CD4-positive, alpha-beta T cell treated with Interferon gamma for 1 hour (primary cell): ENCODE results near the gene GPR15LG.
"Not testable (repeated sequence)": the region's sequence is repeated elsewhere in the genome, so short reads cannot be mapped to it uniquely, and the experiment has no call there.

ENCODE experiments used
- DNase-seq: peaks from one replicate; pipeline ENCODE4 v3.0.0-alpha.2; 2020

GPR15LG gene

DNA sequence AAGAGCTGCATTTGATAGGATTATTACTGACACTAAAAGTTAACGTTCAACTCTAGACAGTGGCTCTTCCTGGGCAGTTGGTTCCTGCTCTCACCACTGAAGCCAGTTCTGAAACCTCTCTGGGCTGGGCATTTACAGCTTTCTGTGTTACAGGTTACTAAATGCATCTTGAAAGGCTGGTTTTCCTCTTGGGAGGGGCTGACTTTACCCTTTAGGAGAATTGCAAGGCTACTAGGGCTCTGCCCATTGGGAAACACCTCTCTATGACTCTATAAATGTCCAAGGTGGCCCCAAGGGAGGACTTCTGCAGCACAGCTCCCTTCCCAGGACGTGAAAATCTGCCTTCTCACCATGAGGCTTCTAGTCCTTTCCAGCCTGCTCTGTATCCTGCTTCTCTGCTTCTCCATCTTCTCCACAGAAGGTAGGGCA is at the start of gene GPR15LG:
Gene GPR15LG, plus strand, starts transcription at position 301 of the 429 bp plus-strand sequence. Its CDS starts 51 bp downstream, at position 352.
- no peak for DNase-seq

DNA sequence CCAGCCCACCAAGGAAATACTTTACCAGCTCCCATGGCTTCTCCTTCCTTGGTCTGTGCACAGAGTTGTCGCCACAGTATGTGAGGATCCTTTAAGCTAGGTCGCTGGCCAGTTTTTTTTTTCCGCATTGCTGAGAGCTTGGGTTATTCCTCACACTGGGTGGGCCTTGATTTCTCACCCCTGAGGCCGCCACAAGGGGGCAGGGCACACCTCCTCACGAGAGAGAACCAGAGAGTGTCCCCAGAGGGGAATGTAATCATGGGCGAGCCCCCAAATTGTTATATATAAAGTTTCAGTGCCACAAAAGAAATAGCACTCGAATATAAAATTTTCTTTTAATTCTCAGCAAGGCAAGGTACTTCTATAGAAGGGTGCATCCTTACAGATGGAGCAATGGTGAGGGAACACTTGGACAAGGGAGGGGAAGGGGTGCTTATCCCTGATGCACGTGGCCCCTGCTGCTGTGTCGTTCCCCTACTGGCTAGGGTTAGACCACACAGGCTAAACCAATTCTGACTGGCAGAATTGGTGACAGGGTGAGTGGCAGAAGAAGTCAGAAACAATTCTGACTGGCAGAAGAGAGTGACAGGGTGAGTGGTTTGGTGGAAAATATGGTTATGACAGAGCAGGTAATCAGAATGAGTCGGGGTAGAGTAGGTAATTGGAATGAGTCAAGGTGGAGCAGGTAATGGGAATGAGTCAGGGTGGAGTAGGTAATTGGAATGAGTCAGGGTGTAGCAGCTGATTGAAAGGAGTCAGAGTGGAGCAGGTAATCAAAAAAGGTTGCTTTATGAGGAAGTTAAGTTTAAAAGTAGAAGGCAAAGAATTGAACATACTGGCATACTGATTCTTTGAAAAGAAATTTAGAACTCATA is 47.5 kb upstream of the GPR15LG start:
- not testable (repeated sequence) for DNase-seq

DNA sequence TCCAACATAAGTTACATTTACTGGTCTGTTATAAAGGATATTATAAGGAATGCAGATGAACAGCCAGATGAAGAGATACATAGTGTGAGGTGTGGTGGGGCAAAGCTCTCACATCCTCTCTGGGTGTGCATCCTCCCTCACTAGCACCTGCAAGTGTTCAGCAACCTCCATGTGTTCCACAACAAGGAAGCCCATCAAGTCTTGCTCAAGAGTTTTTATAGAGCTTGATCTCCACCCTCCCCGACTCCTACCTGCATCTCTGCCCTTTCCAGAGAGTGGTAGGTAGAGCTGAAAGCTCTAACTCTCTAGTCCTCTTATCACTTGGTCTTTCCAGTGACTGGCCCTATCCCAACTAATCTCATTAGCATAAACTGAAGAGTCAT is 46.8 kb upstream of the GPR15LG start:
- no peak for DNase-seq

DNA sequence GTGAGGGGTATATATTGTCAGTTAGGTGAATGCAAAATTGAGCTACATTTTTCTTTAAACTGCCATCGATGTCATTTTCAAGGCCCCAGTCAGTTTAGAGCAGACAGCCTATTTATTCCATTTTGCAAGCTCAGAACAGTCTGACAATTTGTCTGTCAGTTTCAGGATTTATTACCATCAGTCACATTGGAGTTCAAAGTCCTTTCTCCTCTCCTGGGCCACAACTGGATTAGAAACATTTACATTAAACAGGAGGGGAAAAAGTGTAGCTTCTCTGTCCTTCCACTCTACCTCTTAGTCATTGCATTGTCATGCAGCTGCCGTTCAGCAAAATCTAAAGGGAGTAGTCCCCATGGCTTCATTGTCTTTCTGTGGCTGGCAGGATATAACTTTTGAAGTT is 37.8 kb upstream of the GPR15LG start:
- DNase-seq, result no peak

DNA sequence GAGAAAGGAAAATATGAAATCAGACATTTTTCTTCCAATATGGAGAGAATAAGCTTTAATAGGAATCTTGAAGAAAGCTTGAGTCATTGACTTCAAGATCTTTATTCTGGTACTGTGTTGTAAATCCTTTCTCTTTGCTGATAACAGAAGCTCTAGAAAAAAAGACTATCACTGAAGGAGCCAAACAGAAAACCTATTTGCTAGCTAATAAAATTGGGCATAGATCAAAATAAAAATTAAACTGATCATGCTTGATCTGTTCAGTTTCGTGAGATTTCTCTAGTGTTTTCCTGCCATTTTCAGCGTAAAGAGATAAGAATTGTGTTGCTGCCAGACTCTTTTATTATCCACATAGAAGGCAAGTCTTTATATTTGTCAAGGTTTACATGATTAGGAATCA is 35.8 kb upstream of the GPR15LG start:
- DNase-seq, result no peak

DNA sequence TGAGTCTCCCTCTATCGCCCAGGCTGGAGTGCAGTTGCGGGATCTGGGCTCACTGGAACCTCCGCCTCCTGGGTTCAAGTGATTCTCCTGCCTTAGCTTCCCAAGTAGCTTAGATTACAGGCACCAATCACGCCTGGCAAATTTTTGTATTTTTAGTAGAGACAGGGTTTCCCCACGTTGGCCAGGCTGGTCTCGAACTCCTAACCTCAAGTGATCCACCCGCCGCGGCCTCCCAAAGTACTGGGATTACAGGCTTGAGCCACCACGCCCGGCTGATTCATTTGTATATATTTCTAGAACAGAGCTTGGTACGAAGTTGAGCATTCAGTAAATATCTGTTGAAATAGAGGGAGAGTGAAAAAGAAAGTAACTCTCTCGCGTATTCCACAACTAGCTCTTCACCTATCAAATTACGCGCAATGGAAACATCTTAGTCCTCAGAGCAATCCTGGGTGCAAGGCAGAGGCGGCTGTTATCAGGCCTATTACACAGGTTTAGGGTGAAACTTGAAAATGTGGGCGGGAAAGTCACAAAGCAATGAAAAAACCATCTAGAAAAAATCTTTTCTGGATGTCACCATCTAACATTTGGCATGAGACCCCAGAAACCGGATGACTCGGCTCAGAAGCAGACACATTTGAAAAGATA is 35.0 kb upstream of the GPR15LG start:
- peak; percentile 21 for DNase-seq

DNA sequence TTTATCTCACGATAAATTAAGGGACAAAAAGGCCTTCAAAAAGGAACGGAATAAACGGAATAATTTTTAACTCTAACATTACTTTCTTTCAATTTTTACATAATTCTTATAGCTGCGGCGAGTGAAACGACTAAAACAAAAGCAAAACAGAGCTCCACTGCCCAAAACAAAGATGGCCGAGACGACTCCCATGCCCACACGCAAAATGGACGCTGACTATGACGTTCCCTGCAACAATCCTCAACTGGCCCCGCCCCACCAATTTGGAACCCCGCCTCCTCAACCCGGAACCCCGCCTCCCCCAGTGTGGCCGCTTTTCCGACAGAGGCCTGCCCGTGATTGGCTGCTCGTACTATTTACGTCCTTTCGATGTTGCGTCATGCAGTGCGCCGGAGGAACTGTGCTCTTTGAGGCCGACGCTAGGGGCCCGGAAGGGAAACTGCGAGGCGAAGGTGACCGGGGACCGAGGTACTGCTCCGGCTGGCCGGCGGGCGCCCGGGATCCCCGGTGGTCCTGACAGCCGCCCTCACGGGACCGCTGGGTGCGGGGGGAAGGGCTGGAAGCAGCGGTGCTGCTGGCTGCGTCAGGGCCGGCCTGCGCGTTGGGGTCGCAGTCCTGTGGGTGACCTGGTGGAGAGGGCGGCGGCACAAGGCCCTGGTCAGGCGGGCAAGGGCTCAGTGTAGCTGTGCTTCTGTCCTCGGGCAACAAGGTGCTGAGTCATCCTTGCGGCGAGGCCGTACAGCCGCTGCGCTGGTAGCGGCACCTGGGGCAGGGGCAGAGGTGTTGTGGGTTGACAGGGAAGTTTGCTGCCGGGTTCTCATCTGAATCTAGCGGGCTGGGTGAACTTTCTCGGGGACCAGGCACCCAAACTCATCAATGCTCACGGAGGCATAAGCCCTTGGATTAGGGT is 34.2 kb upstream of the GPR15LG start, which contains the start of gene GHITM:
Gene GHITM, plus strand, starts transcription at position 384 of the 910 bp plus-strand sequence. CDS start 1,992 bp downstream, outside the sequence.
- peak; percentile 99 for DNase-seq

DNA sequence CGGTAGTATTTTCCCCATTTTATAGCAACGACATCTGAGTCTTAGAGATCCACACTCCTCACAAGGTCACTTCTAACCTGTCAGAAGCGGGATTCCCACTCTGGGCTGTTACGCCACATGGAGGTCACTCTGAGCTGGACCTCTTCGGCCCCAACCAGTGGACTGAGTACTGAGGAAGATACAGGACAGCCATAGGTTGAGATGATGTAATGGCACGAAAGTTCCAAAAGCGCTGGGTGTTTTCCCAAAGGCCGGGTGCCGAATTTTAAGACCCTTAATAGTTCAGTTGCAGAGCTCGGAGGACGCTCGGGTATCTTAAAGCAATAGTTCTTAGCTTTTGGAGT is 33.6 kb upstream of the GPR15LG start:
- peak; percentile 12 for DNase-seq

DNA sequence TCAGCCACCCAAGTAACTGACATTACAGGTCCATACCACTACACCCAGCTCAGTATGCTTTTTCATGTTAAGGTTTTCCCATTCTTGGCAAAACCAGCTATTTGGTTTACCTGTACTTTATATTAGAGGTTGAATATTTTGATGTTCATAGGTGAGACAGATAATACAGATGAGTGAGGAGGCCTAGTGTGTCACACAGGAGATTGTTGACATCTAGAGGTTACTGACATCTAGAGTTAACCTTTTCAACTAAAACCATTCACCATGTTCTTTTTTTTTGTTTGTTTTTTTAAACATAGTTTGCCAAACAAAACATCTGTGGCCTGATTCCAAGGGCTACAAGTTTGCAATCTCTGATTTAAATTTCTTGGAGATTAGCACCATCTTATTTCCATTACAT is 26.3 kb upstream of the GPR15LG start:
- no peak for DNase-seq

DNA sequence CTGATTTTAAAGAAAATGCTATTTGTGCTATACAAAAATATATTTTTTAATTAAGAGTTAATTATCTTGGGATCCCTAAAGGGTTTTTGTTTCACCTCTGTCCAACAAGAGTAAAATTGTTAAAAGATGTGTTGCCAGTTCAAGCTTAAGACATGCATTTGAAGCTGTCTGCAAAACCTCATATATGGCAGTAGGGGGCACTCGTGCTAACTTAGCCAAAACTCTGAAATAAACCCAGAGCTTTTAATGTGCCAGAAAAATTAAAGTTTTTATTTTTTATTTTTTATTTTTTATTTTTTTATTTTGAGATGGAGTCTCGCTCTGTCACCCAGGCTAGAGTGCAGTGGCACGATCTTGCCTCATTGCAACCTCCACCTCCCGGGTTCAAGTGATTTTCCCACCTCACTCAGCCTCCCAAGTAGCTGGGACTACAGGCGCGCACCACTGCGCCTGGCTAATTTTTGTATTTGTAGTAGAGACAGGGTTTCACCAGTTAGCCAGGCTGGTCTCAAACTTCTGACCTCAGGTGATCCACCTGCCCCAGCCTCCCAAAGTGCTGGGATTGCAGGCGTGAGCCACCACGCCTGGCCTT is 25.5 kb upstream of the GPR15LG start:
- not testable (repeated sequence) for DNase-seq

DNA sequence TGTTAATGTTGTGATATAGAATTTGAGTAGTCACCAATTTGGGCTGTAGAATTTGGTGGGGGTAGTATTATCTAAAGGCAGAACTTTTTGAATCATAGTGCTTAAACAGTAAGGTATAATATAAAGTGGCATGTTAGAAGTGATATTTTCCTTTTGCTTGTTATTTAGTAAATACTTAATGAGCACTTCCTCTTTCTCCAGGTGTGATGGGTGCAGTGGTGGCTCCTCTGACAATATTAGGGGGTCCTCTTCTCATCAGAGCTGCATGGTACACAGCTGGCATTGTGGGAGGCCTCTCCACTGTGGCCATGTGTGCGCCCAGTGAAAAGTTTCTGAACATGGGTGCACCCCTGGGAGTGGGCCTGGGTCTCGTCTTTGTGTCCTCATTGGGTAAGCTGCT is 23.7 kb upstream of the GPR15LG start:
- no peak for DNase-seq

DNA sequence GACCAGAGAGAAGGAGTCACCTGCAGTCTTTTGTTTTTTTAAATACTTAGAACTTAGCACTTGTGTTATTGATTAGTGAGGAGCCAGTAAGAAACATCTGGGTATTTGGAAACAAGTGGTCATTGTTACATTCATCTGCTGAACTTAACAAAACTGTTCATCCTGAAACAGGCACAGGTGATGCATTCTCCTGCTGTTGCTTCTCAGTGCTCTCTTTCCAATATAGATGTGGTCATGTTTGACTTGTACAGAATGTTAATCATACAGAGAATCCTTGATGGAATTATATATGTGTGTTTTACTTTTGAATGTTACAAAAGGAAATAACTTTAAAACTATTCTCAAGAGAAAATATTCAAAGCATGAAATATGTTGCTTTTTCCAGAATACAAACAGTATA is 20.8 kb upstream of the GPR15LG start:
- no peak for DNase-seq

DNA sequence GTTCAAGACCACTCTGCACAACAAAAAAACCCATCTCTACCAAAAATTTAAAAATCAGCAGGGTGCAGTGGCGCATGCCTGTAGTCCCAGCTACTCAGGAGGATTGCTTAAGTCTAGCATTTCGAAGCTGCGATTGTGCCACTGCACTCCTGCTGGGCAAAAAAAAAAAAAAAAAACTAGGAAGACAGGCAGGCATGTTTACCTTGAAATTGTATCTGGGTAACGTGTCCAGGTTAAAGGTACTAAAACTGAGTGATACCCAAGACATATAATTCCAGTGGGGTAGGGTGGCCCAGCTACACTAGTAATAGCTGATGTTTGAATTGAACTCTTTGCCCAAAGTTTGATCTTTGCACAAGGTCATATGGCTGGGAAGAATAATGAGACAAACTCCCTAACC is 18.1 kb upstream of the GPR15LG start:
- no peak for DNase-seq

DNA sequence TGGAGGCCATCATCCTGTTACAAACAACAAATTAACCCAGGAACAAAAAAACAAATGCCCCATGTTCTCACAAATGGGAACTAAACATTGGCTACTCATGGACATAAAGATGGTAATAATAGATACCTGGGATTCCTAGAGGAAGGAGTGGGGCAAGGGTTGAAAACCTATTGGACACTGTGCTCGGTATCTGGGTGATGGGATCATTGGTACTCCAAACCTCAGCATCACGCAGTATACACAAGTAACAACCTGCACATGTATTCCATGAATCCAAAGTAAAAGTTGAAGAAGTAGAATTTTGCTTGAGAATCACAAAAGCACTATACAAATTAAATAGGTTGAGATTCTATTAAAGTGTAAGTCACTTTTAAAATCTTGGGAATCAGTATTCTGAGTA is 17.6 kb upstream of the GPR15LG start:
- DNase-seq, result no peak

DNA sequence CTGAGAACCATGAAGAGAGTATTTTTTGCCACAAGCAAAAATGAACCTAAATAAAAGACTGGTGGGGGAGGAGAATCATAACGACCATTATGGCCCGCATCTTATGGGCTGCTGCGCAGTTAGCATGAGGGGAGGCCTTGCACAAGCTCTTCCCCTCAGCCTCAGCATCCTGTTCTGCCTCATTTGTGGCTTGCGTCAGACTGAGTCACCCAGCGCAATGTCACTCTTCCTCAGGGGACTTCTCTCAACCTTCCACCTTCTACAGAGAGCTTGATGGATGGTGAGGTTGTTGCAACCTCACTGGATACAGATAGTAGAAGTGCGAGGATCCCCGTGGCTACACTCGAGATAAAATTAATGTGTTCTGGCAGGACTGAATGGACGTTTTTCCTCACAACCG is 16.8 kb upstream of the GPR15LG start:
- peak; percentile 72 for DNase-seq

DNA sequence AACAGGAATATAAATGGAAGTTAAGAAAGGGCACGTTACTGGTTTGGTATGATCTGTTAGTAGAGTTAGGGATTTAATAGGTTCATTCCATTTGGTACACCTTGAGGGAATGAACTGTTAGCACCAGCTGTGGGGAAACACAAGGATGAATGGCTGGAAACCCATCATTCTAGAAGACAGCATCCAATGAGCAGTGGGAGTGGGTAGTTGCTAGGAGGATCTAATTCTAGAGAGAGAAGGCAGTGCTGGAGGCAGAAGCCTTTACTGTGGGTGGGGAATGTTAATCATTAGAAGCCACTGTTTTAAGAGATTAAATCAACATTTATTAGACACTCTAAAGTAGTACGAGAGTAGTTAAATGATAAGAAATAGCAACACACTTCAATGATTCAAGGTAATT is 15.5 kb upstream of the GPR15LG start:
- no peak for DNase-seq

DNA sequence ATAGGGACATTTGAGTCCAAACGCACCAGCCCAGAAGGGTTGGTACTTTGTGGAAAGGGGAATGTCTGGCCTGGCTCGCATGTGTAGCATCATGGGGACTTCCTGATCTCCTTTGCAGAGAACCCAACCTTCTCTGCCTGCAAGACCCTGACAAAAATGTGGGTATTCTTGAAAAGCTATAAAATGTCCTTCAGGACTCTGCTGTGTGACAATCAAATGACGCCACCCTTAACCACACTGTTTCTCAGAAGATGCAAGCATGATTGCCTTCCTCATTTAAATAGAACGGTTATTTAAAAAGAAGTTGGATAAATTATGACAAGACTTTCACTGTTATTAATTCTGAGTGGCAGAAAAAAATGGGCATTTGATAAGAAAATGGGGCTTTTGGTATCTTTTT is 15.1 kb upstream of the GPR15LG start:
- DNase-seq, result no peak

DNA sequence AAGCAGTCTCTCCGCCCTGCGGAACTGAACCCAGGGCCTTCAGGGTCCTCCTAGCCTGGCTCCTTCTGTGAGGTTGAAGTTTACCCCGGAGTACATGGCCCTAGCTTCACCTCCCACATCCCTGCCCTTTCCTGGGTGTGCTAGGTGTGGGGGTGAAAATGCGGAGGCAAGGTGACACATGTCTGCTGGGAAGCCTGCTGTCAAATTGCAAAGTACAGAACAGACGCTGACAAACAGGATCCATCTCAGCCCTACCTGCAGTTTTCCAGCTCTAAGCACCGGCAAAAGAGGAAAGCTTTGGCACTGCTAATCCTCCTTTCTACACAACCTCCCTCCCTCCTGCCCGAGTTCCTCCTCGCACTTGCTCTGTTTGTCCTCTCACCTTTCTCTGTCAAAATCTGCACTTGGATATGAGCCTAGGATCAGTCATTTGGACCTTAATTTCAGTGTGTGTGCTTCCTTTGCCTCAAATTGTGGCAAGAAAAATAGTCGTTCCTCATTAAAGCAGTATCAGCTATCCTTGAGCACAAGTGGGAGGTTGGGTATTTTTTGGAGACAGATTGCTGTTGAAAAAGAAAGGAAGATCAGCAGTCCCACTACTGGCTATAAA is 14.4 kb upstream of the GPR15LG start:
- DNase-seq, result no peak

DNA sequence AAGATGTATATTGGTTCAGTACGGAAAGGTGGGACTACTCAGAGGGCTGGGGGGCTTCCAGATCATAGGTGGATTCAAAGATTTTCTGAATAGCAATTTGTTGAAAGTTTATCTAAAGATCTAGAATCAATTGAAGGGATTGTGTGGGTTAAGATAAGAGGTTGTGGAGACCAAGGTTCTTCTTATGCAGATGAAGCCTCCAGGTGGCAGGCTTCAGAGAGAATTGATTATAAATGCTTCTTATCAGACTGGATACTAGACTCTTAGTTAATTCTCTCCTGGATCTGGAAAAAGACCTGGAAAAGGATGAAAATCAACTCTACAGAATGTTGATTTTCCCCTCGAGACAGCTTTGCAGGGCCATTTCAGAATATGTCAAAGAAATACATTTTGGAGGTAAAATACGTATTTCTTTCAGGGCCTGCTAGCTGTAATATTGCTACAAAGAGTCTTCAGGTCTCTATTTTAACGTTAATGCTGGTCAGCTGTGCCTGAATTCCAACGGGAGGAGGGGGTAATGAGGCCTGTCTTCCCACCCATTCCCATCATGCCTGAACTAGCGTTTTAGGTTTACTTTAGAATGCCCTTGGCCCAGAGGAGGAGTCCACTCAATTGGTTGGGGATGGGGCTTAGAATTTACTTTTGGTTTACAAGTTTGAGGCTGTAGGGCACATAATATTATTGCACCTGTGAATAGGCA is 12.8 kb upstream of the GPR15LG start:
- no peak for DNase-seq

DNA sequence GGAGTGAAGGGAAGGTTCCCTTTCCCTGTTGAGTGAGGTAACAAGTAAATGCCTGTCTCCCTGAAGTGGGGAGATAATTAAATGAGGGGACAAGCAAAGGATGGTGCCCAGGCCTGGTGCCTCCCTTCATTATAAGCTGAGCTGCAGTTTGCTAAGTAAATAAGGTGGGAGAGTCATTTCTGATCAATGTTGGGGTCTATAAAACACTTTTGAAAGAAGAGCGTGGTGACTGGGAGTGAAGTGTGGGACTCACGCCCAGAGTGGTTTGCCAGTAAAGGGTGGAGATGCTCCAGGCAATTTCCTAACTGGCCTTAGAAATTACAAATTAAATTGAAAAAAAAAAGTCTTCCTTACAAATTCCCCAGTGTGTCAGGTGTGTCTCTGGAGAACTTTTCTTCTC is 9.6 kb upstream of the GPR15LG start:
- DNase-seq, result no peak

DNA sequence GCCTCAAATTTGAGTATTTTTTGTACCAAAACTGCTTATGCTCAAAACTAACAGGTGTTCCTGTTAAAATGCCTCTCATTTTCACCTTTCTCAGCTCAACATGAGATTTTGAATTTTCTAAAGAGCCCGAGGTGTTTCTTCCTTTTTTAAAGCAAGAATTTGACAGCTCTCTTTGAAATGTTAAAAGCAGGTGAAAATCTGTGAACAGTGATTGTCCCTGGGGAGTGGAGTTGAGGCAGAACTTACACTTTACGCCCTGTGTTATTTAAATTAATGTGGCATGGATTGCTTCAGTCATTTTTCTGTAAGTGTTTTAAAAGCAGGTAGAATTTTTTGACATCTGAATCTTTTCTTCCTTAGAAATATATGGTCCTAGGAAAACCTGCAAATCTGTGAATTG is 9.2 kb upstream of the GPR15LG start:
- DNase-seq, result no peak
